GM12878 (cell line): Measurements from ENCODE around the gene CRACDL. TPM values are rescaled to one million over a fixed set of nuclear protein-coding genes. Genes with fewer than 3 reads are reported as not detected.

ENCODE experiments used
- ATAC-seq: fragments of 200-7000 bp; cut with Tn5 transposase; 3 replicates; pipeline ENCODE4 v1.9.1; 2020; ENCODE audit warnings: mild to moderate bottlenecking, moderate library complexity
- BruUV-seq: library from RNA; stranded (reverse); fragments of 400-500 nt; replicated peaks from 2 replicates; lab custom pipeline; 2021; lab: Mats Ljungman, UMichigan
- CTCF ChIA-PET: fragments of 300-600 bp; sonication (Branson Sonifier 250); formaldehyde crosslinking; extraction: SDS; loops from one replicate; lab custom pipeline; 2021; ENCODE audit warnings: inconsistent platforms; lab: Yijun Ruan, JAX
- POLR2A ChIA-PET: fragments of 350-600 bp; formaldehyde crosslinking; extraction: SDS; loops from one replicate; lab custom pipeline; 2021; ENCODE audit warnings: inconsistent platforms; lab: Charles Lee
- RAD21 ChIA-PET: fragments of 300-600 bp; sonication (Branson Sonifier 250); formaldehyde crosslinking; loops from one replicate; lab custom pipeline; 2023; ENCODE audit warnings: antibody characterized with exemption; ENCODE audit not compliant: unreplicated experiment; lab: Charles Lee
- SMC1A ChIA-PET: fragments of 300-600 bp; sonication (Branson Sonifier 250); formaldehyde crosslinking; loops from one replicate; lab custom pipeline; 2023; ENCODE audit not compliant: unreplicated experiment, uncharacterized antibody; lab: Charles Lee
- DNase-seq: peaks from one replicate; pipeline ENCODE4 v3.0.0-alpha.2; 2011; ENCODE audit warnings: low read depth, low spot score
- FAIRE-seq: peaks from 3 replicates; lab custom pipeline; 2011; peaks lifted over from hg19 to GRCh38; lab: Jason Lieb, UNC
- H2AFZ ChIP-seq: 2 replicates; pipeline ENCODE4 v1.6.0; 2011; ENCODE audit warnings: low read depth, low read length, control low read depth; ENCODE audit not compliant: control insufficient read depth
- H3K27ac ChIP-seq: 2 replicates; pipeline ENCODE4 v1.5.1; 2011; ENCODE audit warnings: control low read depth; ENCODE audit not compliant: control insufficient read depth, insufficient read depth
- H3K27me3 ChIP-seq, 2 experiments: replicated peaks in 1 of 2; 2 replicates each; pipeline versions ENCODE4 v1.6.0 to v1.6.1; 2011; ENCODE audit warnings: low read length in 1 of 2; ENCODE audit not compliant: control insufficient read depth in 2 of 2, insufficient read depth in 2 of 2
- H3K36me3 ChIP-seq, 2 experiments: 2 replicates each; pipeline ENCODE4 v1.5.1; 2011; ENCODE audit warnings: low read length in 1 of 2; ENCODE audit not compliant: control insufficient read depth in 2 of 2, insufficient read depth in 2 of 2
- H3K4me1 ChIP-seq: 2 replicates; pipeline ENCODE4 v1.6.1; 2011; ENCODE audit warnings: mild to moderate bottlenecking, low read length, moderate library complexity, mixed read lengths; ENCODE audit not compliant: control insufficient read depth, insufficient read depth
- H3K4me2 ChIP-seq: 2 replicates; pipeline ENCODE4 v1.6.0; 2011; ENCODE audit warnings: control low read depth; ENCODE audit not compliant: control insufficient read depth, insufficient read depth
- H3K4me3 ChIP-seq: fragments of 200-600 bp; sonication (generic); 2 replicates; pipeline ENCODE4 v1.5.1; 2016
- H3K79me2 ChIP-seq: 2 replicates; pipeline ENCODE4 v1.6.0; 2011; ENCODE audit warnings: low read length; ENCODE audit not compliant: control insufficient read depth, insufficient read depth
- H3K9ac ChIP-seq: 2 replicates; pipeline ENCODE4 v1.8.0; 2011; ENCODE audit warnings: low read length, control low read depth, mixed read lengths; ENCODE audit not compliant: control insufficient read depth, insufficient read depth
- H3K9me3 ChIP-seq: replicated peaks from 3 replicates; pipeline ENCODE4 v1.5.1; 2011; ENCODE audit warnings: mild to moderate bottlenecking, low read length; ENCODE audit not compliant: control insufficient read depth, insufficient read depth
- H4K20me1 ChIP-seq: 2 replicates; pipeline ENCODE4 v1.6.0; 2011; ENCODE audit not compliant: control insufficient read depth, insufficient read depth
- FOXK2 ChIP-seq: fragments of 450-650 bp; IDR thresholded peaks from 2 replicates; pipeline ENCODE4 v1.6.1; 2017; ENCODE audit warnings: mild to moderate bottlenecking, moderate library complexity
- MEF2A ChIP-seq: IDR thresholded peaks from 2 replicates; pipeline ENCODE4 v1.6.1; 2011; ENCODE audit warnings: low read depth, mild to moderate bottlenecking, low read length, moderate library complexity; ENCODE audit not compliant: insufficient read depth
- MTA3 ChIP-seq: IDR thresholded peaks from 2 replicates; pipeline ENCODE4 v1.6.1; 2012; ENCODE audit warnings: low read length, inconsistent platforms, borderline replicate concordance
- POLR2AphosphoS5 ChIP-seq: IDR thresholded peaks from 2 replicates; pipeline ENCODE4 v1.6.1; 2011; ENCODE audit warnings: mild to moderate bottlenecking, low read length, inconsistent platforms
- POU2F2 ChIP-seq: IDR thresholded peaks from 3 replicates; pipeline ENCODE4 v1.6.1; 2011; ENCODE audit warnings: low read depth, mild to moderate bottlenecking, low read length, borderline replicate concordance
- RAD21 ChIP-seq: IDR thresholded peaks from 2 replicates; pipeline ENCODE4 v1.6.1; 2011; ENCODE audit warnings: mild to moderate bottlenecking, low read depth, low read length, moderate library complexity; ENCODE audit not compliant: insufficient read depth
- RAD51 ChIP-seq: fragments of 450-650 bp; IDR thresholded peaks from 2 replicates; pipeline ENCODE4 v1.6.1; 2016; ENCODE audit warnings: moderate library complexity, mild to moderate bottlenecking, inconsistent platforms
- SUPT20H ChIP-seq: IDR thresholded peaks from 2 replicates; pipeline ENCODE4 v1.6.1; 2011; ENCODE audit warnings: low read depth, mild to moderate bottlenecking, low read length, moderate library complexity, borderline replicate concordance; ENCODE audit not compliant: control insufficient read depth
- TARDBP ChIP-seq: IDR thresholded peaks from 2 replicates; pipeline ENCODE4 v1.6.1; 2016; ENCODE audit warnings: borderline replicate concordance
- YY1 ChIP-seq: IDR thresholded peaks from 2 replicates; pipeline ENCODE4 v1.6.1; 2011; ENCODE audit warnings: low read depth, mild to moderate bottlenecking, low read length
- WGBS: methylation state at CpG from one replicate; pipeline ENCODE4 v1.1.6; 2016; ENCODE audit warnings: low lambda C conversion rate; ENCODE audit not compliant: insufficient replicate concordance, insufficient coverage; ENCODE audit errors: missing lambda C conversion rate; 5-methylcytosine and 5-hydroxymethylcytosine counted together
- in situ Hi-C: fragments of 300-500 bp; cut with MboI; formaldehyde crosslinking; loops from 9 replicates; pipeline ENCODE4 v1.14.3; 2018; ENCODE audit warnings: mixed read lengths
- intact Hi-C: fragments of 100-400 bp; cut with micrococcal nuclease; formaldehyde crosslinking; loops from one replicate; pipeline ENCODE4 v1.14.2; 2022; ENCODE audit not compliant: unreplicated experiment
- polyA plus RNA-seq, 11 experiments: library from polyadenylated mRNA; depleted of rRNA in 4 of 11; unstranded in 6 of 11; stranded (reverse) in 5 of 11; fragments of >200 nt; fragmentation: Nextera tagmentation in 4 of 11; fragmentation: Illumina TruSeq in 1 of 11; extraction: Ambion mirVana in 4 of 11; extraction: Trizol in 1 of 11; gene quantifications; 1 replicate in 1 of 11; 2 replicates in 10 of 11; pipeline versions ENCODE4 v1.2.1 to v1.2.3, GENCODE V29; 2011 to 2016; ENCODE audit warnings: inconsistent platforms in 2 of 11, missing spikeins in 2 of 11, low read depth in 1 of 11
- total RNA-seq, 4 experiments: library from RNA; depleted of rRNA in 3 of 4; stranded (reverse); fragments of >200 nt in 3 of 4; fragmentation: Illumina TruSeq in 1 of 4; extraction: Trizol in 1 of 4; gene quantifications; 2 replicates each; pipeline versions ENCODE4 v1.2.1 to v1.2.3, GENCODE V29; 2013 to 2021
- TF ChIP-seq, protein P1 (sequence below): fragments of 450-650 bp; IDR thresholded peaks from 2 replicates; pipeline ENCODE4 v1.6.1; 2017; ENCODE audit warnings: low read depth, mild to moderate bottlenecking, moderate library complexity
- TF ChIP-seq, protein P2 (sequence below): IDR thresholded peaks from 2 replicates; pipeline ENCODE4 v1.6.1; 2012; ENCODE audit warnings: improper control_type of control experiment, low read depth, low read length; ENCODE audit not compliant: insufficient replicate concordance
- TF ChIP-seq, protein P3 (sequence below): fragments of 150-350 bp; IDR thresholded peaks from 2 replicates; pipeline ENCODE4 v1.6.1; 2014; ENCODE audit warnings: mild to moderate bottlenecking, low read depth, low read length
- TF ChIP-seq, protein P4 (sequence below): IDR thresholded peaks from 2 replicates; pipeline ENCODE4 v1.6.1; 2011; ENCODE audit warnings: mild to moderate bottlenecking, low read depth, low read length, moderate library complexity; ENCODE audit not compliant: insufficient replicate concordance

The CRACDL gene
- total and polyA plus RNA-seq, 10 of the 15 experiments (the other 5 are each of a cell fraction or from before 2014, with no cell fraction given): 0.03 to 0.72 (median 0.14) TPM

DNA sequence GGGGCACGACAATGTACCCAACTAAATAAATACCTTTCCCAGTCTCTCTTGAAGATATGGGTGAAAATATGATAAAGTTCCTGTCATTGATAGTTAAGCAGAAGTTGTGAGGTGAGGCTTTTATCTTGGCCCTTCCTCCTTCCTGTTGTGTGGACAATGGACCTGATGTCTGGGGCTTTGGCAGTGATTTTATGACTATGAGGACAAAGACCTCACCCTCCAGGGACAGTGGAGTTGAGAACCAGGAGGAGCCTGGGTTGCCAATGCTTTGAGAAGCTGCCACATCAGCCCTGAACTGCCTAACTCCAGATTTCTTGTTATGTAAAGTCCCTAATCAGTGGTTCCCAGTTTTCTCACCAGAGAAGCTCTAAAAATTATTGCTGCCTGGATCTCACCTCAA is 184.3 kb downstream of the CRACDL start:
- ATAC-seq (no peak), FAIRE-seq (no peak), DNase-seq (no peak)
- Histone ChIP-seq H3K4me1 (peaks cover 20% of the 10 kb centered on the region), H3K27ac (no peak overlapping the region), H3K36me3 (no peaks in the 10 kb centered on the region), H3K9me3 (no peaks in the 10 kb centered on the region; the same call in 1 of the 3 replicates), H3K27me3 (no peaks in the 10 kb centered on the region), H3K79me2 (no peaks in the 10 kb centered on the region), H3K4me3 (no peak overlapping the region), H4K20me1 (no peaks in the 10 kb centered on the region), H3K9ac (no peak overlapping the region), H3K4me2 (no peak overlapping the region), H2AFZ (no peak overlapping the region)
- no TSS peak for BruUV-seq
- in situ Hi-C loops (no loop called here), intact Hi-C loops (no loop called here)
- ChIA-PET POLR2A (no interaction called here), CTCF (no interaction called here), SMC1A (no interaction called here), RAD21 (no interaction called here)
- 58% methylated on average over 1 of the region's 1 CpG for WGBS
- TF ChIP-seq SUPT20H (no peak), MTA3 (no peak), POLR2AphosphoS5 (no peak), FOXK2 (no peak), RAD21 (no peak), YY1 (no peak), RAD51 (no peak), TARDBP (no peak), MEF2A (no peak), POU2F2 (no peak)
- TF ChIP-seq, protein P1, sequence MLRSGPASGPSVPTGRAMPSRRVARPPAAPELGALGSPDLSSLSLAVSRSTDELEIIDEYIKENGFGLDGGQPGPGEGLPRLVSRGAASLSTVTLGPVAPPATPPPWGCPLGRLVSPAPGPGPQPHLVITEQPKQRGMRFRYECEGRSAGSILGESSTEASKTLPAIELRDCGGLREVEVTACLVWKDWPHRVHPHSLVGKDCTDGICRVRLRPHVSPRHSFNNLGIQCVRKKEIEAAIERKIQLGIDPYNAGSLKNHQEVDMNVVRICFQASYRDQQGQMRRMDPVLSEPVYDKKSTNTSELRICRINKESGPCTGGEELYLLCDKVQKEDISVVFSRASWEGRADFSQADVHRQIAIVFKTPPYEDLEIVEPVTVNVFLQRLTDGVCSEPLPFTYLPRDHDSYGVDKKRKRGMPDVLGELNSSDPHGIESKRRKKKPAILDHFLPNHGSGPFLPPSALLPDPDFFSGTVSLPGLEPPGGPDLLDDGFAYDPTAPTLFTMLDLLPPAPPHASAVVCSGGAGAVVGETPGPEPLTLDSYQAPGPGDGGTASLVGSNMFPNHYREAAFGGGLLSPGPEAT: no peak
- TF ChIP-seq, protein P2, sequence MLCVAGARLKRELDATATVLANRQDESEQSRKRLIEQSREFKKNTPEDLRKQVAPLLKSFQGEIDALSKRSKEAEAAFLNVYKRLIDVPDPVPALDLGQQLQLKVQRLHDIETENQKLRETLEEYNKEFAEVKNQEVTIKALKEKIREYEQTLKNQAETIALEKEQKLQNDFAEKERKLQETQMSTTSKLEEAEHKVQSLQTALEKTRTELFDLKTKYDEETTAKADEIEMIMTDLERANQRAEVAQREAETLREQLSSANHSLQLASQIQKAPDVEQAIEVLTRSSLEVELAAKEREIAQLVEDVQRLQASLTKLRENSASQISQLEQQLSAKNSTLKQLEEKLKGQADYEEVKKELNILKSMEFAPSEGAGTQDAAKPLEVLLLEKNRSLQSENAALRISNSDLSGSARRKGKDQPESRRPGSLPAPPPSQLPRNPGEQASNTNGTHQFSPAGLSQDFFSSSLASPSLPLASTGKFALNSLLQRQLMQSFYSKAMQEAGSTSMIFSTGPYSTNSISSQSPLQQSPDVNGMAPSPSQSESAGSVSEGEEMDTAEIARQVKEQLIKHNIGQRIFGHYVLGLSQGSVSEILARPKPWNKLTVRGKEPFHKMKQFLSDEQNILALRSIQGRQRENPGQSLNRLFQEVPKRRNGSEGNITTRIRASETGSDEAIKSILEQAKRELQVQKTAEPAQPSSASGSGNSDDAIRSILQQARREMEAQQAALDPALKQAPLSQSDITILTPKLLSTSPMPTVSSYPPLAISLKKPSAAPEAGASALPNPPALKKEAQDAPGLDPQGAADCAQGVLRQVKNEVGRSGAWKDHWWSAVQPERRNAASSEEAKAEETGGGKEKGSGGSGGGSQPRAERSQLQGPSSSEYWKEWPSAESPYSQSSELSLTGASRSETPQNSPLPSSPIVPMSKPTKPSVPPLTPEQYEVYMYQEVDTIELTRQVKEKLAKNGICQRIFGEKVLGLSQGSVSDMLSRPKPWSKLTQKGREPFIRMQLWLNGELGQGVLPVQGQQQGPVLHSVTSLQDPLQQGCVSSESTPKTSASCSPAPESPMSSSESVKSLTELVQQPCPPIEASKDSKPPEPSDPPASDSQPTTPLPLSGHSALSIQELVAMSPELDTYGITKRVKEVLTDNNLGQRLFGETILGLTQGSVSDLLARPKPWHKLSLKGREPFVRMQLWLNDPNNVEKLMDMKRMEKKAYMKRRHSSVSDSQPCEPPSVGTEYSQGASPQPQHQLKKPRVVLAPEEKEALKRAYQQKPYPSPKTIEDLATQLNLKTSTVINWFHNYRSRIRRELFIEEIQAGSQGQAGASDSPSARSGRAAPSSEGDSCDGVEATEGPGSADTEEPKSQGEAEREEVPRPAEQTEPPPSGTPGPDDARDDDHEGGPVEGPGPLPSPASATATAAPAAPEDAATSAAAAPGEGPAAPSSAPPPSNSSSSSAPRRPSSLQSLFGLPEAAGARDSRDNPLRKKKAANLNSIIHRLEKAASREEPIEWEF: no peak
- TF ChIP-seq, protein P3, sequence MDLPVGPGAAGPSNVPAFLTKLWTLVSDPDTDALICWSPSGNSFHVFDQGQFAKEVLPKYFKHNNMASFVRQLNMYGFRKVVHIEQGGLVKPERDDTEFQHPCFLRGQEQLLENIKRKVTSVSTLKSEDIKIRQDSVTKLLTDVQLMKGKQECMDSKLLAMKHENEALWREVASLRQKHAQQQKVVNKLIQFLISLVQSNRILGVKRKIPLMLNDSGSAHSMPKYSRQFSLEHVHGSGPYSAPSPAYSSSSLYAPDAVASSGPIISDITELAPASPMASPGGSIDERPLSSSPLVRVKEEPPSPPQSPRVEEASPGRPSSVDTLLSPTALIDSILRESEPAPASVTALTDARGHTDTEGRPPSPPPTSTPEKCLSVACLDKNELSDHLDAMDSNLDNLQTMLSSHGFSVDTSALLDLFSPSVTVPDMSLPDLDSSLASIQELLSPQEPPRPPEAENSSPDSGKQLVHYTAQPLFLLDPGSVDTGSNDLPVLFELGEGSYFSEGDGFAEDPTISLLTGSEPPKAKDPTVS: no peak
- TF ChIP-seq, protein P4, sequence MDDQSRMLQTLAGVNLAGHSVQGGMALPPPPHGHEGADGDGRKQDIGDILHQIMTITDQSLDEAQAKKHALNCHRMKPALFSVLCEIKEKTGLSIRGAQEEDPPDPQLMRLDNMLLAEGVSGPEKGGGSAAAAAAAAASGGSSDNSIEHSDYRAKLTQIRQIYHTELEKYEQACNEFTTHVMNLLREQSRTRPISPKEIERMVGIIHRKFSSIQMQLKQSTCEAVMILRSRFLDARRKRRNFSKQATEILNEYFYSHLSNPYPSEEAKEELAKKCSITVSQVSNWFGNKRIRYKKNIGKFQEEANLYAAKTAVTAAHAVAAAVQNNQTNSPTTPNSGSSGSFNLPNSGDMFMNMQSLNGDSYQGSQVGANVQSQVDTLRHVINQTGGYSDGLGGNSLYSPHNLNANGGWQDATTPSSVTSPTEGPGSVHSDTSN: no peak
